GM12878 (cell line): Measurements from ENCODE around the gene CMBL. TPM values are rescaled to one million over a fixed set of nuclear protein-coding genes. Genes with fewer than 3 reads are reported as not detected.

ENCODE experiments used
- ATAC-seq: fragments of 200-7000 bp; cut with Tn5 transposase; 3 replicates; pipeline ENCODE4 v1.9.1; 2020; ENCODE audit warnings: mild to moderate bottlenecking, moderate library complexity
- BruUV-seq: library from RNA; stranded (reverse); fragments of 400-500 nt; replicated peaks from 2 replicates; lab custom pipeline; 2021; lab: Mats Ljungman, UMichigan
- CTCF ChIA-PET: fragments of 300-600 bp; sonication (Branson Sonifier 250); formaldehyde crosslinking; extraction: SDS; loops from one replicate; lab custom pipeline; 2021; ENCODE audit warnings: inconsistent platforms; lab: Yijun Ruan, JAX
- POLR2A ChIA-PET: fragments of 350-600 bp; formaldehyde crosslinking; extraction: SDS; loops from one replicate; lab custom pipeline; 2021; ENCODE audit warnings: inconsistent platforms; lab: Charles Lee
- RAD21 ChIA-PET: fragments of 300-600 bp; sonication (Branson Sonifier 250); formaldehyde crosslinking; loops from one replicate; lab custom pipeline; 2023; ENCODE audit warnings: antibody characterized with exemption; ENCODE audit not compliant: unreplicated experiment; lab: Charles Lee
- SMC1A ChIA-PET: fragments of 300-600 bp; sonication (Branson Sonifier 250); formaldehyde crosslinking; loops from one replicate; lab custom pipeline; 2023; ENCODE audit not compliant: unreplicated experiment, uncharacterized antibody; lab: Charles Lee
- DNase-seq: peaks from one replicate; pipeline ENCODE4 v3.0.0-alpha.2; 2011; ENCODE audit warnings: low read depth, low spot score
- FAIRE-seq: peaks from 3 replicates; lab custom pipeline; 2011; peaks lifted over from hg19 to GRCh38; lab: Jason Lieb, UNC
- H2AFZ ChIP-seq: 2 replicates; pipeline ENCODE4 v1.6.0; 2011; ENCODE audit warnings: low read depth, low read length, control low read depth; ENCODE audit not compliant: control insufficient read depth
- H3K27ac ChIP-seq: 2 replicates; pipeline ENCODE4 v1.5.1; 2011; ENCODE audit warnings: control low read depth; ENCODE audit not compliant: control insufficient read depth, insufficient read depth
- H3K27me3 ChIP-seq, 2 experiments: replicated peaks in 1 of 2; 2 replicates each; pipeline versions ENCODE4 v1.6.0 to v1.6.1; 2011; ENCODE audit warnings: low read length in 1 of 2; ENCODE audit not compliant: control insufficient read depth in 2 of 2, insufficient read depth in 2 of 2
- H3K36me3 ChIP-seq, 2 experiments: 2 replicates each; pipeline ENCODE4 v1.5.1; 2011; ENCODE audit warnings: low read length in 1 of 2; ENCODE audit not compliant: control insufficient read depth in 2 of 2, insufficient read depth in 2 of 2
- H3K4me1 ChIP-seq: 2 replicates; pipeline ENCODE4 v1.6.1; 2011; ENCODE audit warnings: mild to moderate bottlenecking, low read length, moderate library complexity, mixed read lengths; ENCODE audit not compliant: control insufficient read depth, insufficient read depth
- H3K4me2 ChIP-seq: 2 replicates; pipeline ENCODE4 v1.6.0; 2011; ENCODE audit warnings: control low read depth; ENCODE audit not compliant: control insufficient read depth, insufficient read depth
- H3K4me3 ChIP-seq: fragments of 200-600 bp; sonication (generic); 2 replicates; pipeline ENCODE4 v1.5.1; 2016
- H3K79me2 ChIP-seq: 2 replicates; pipeline ENCODE4 v1.6.0; 2011; ENCODE audit warnings: low read length; ENCODE audit not compliant: control insufficient read depth, insufficient read depth
- H3K9ac ChIP-seq: 2 replicates; pipeline ENCODE4 v1.8.0; 2011; ENCODE audit warnings: low read length, control low read depth, mixed read lengths; ENCODE audit not compliant: control insufficient read depth, insufficient read depth
- H3K9me3 ChIP-seq: replicated peaks from 3 replicates; pipeline ENCODE4 v1.5.1; 2011; ENCODE audit warnings: mild to moderate bottlenecking, low read length; ENCODE audit not compliant: control insufficient read depth, insufficient read depth
- H4K20me1 ChIP-seq: 2 replicates; pipeline ENCODE4 v1.6.0; 2011; ENCODE audit not compliant: control insufficient read depth, insufficient read depth
- BCL11A ChIP-seq: IDR thresholded peaks from 2 replicates; pipeline ENCODE4 v1.6.1; 2011; ENCODE audit warnings: low read depth, low read length
- CHD2 ChIP-seq: IDR thresholded peaks from 2 replicates; pipeline ENCODE4 v1.6.1; 2011; ENCODE audit warnings: low read depth, low read length, improper control_type of control experiment, borderline replicate concordance
- E4F1 ChIP-seq: fragments of 450-650 bp; IDR thresholded peaks from 2 replicates; pipeline ENCODE4 v1.6.1; 2018; ENCODE audit warnings: borderline replicate concordance, mild to moderate bottlenecking; ENCODE audit not compliant: partially characterized antibody
- EGR1 ChIP-seq, 2 experiments: IDR thresholded peaks; 1 replicate in 1 of 2; 2 replicates in 1 of 2; pipeline ENCODE4 v1.6.1; 2011 to 2012; ENCODE audit warnings: low read depth in 2 of 2, low read length in 2 of 2, borderline replicate concordance in 1 of 2, mild to moderate bottlenecking in 1 of 2, moderate library complexity in 1 of 2
- IKZF2 ChIP-seq, 2 experiments: fragments of 450-650 bp; IDR thresholded peaks; 2 replicates each; pipeline ENCODE4 v1.6.1; 2017; ENCODE audit warnings: mild to moderate bottlenecking in 2 of 2, moderate library complexity in 2 of 2
- JUNB ChIP-seq: IDR thresholded peaks from 2 replicates; pipeline ENCODE4 v1.6.1; 2016; ENCODE audit warnings: antibody characterized with exemption, mild to moderate bottlenecking
- MXI1 ChIP-seq: fragments of 150-350 bp; IDR thresholded peaks from 2 replicates; pipeline ENCODE4 v1.6.1; 2011; ENCODE audit warnings: low read depth, mild to moderate bottlenecking, inconsistent platforms, low read length, improper control_type of control experiment
- NFIC ChIP-seq: IDR thresholded peaks from 2 replicates; pipeline ENCODE4 v1.6.1; 2012; ENCODE audit warnings: low read depth, mild to moderate bottlenecking, inconsistent platforms, low read length, moderate library complexity
- NRF1 ChIP-seq: conservative IDR thresholded peaks from 2 replicates; pipeline ENCODE4 v1.6.1; 2011; ENCODE audit warnings: mild to moderate bottlenecking, low read depth, low read length, improper control_type of control experiment
- POLR2AphosphoS5 ChIP-seq: IDR thresholded peaks from 2 replicates; pipeline ENCODE4 v1.6.1; 2011; ENCODE audit warnings: mild to moderate bottlenecking, low read length, inconsistent platforms
- RBBP5 ChIP-seq: fragments of 200-600 bp; sonication (generic); conservative IDR thresholded peaks from 2 replicates; pipeline ENCODE4 v1.6.1; 2016
- TBL1XR1 ChIP-seq: IDR thresholded peaks from 2 replicates; pipeline ENCODE4 v1.6.1; 2012; ENCODE audit warnings: low read depth, low read length, improper control_type of control experiment
- ZBTB11 ChIP-seq: fragments of 450-650 bp; formaldehyde crosslinking; IDR thresholded peaks from 2 replicates; pipeline ENCODE4 v1.5.0; 2022; ENCODE audit warnings: mild to moderate bottlenecking, missing genetic modification characterization
- WGBS: methylation state at CpG from one replicate; pipeline ENCODE4 v1.1.6; 2016; ENCODE audit warnings: low lambda C conversion rate; ENCODE audit not compliant: insufficient replicate concordance, insufficient coverage; ENCODE audit errors: missing lambda C conversion rate; 5-methylcytosine and 5-hydroxymethylcytosine counted together
- in situ Hi-C: fragments of 300-500 bp; cut with MboI; formaldehyde crosslinking; loops from 9 replicates; pipeline ENCODE4 v1.14.3; 2018; ENCODE audit warnings: mixed read lengths
- intact Hi-C: fragments of 100-400 bp; cut with micrococcal nuclease; formaldehyde crosslinking; loops from one replicate; pipeline ENCODE4 v1.14.2; 2022; ENCODE audit not compliant: unreplicated experiment
- polyA plus RNA-seq, 11 experiments: library from polyadenylated mRNA; depleted of rRNA in 4 of 11; unstranded in 6 of 11; stranded (reverse) in 5 of 11; fragments of >200 nt; fragmentation: Nextera tagmentation in 4 of 11; fragmentation: Illumina TruSeq in 1 of 11; extraction: Ambion mirVana in 4 of 11; extraction: Trizol in 1 of 11; gene quantifications; 1 replicate in 1 of 11; 2 replicates in 10 of 11; pipeline versions ENCODE4 v1.2.1 to v1.2.3, GENCODE V29; 2011 to 2016; ENCODE audit warnings: inconsistent platforms in 2 of 11, missing spikeins in 2 of 11, low read depth in 1 of 11
- total RNA-seq, 4 experiments: library from RNA; depleted of rRNA in 3 of 4; stranded (reverse); fragments of >200 nt in 3 of 4; fragmentation: Illumina TruSeq in 1 of 4; extraction: Trizol in 1 of 4; gene quantifications; 2 replicates each; pipeline versions ENCODE4 v1.2.1 to v1.2.3, GENCODE V29; 2013 to 2021
- TF ChIP-seq, protein P1 (sequence below): IDR thresholded peaks from 2 replicates; pipeline ENCODE4 v1.6.1; 2011; ENCODE audit warnings: borderline replicate concordance, low read depth, mild to moderate bottlenecking, moderate library complexity, low read length; ENCODE audit not compliant: insufficient read depth, poor library complexity, severe bottlenecking

CMBL gene
- total and polyA plus RNA-seq, 10 of the 15 experiments (the other 5 are each of a cell fraction or from before 2014, with no cell fraction given): 1.8 to 15.6 (median 7.5) TPM

DNA sequence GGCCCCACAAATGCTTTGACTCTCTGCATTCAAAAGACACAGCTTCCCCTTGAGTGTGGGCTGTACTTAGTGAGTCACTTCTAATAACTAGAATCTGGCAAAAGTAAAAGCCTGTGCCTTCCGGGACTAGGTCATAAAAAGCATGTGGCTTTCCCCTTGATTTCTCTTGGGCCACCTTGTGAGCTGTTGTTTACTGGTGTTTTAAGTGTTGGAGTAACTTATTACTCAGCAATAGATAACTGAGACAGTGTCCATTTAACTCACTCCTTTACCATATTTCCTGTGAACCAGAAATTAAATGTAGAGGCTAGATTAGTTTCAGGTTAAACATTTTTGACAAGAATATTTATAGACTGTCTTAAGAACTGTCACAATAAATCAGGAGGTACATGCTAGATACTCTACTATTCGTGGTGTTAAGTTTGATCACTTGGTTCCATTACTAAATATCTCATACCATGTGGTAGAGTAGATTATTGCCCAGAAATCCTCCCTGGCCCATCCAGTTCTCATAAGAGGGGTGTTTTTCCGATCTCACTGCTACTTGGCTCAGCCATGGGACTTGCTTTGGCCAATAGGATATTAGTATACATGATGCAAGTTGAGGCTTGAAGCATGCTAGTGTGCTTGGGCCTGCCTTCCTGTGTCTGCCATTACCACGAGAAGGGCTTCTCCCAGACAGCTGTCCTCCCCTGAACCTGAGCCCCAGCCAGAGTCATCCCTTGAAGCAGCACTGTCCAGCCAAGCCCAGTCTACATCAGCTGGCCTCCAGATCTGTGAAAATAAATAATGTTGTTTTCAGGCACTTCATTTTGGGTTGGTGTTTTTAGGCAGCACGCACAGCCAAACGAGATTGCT lies 10.4 kb upstream of the CMBL start:
- SMC1A ChIA-PET: no interaction called here
- no TSS peak for BruUV-seq

More for the DNA sequence above, 10.4 kb upstream of the CMBL start:
- Histone ChIP-seq H3K4me2 (no peak overlapping the region), H3K36me3 (no peaks in the 10 kb centered on the region), H2AFZ (no peak overlapping the region), H3K4me1 (no peaks in the 10 kb centered on the region), H3K4me3 (no peak overlapping the region), H4K20me1 (no peaks in the 10 kb centered on the region), H3K27ac (no peak overlapping the region), H3K9ac (no peak overlapping the region), H3K9me3 (no peaks in the 10 kb centered on the region; the same call in 2 of the 3 replicates), H3K27me3 (no peaks in the 10 kb centered on the region), H3K79me2 (no peaks in the 10 kb centered on the region)
- CTCF ChIA-PET: interaction anchor here (1.2 kb wide), 1 partner anchor 46 kb away, joined by 3 read pairs; no protein-coding TSS in a partner anchor
- WGBS: 50% methylated on average over 6 of the region's 6 CpGs
- ATAC-seq (peak; percentile 77), FAIRE-seq (no peak), DNase-seq (peak; percentile 20)
- intact Hi-C loops (no loop called here), in situ Hi-C loops (no loop called here)
- POLR2A ChIA-PET: no interaction called here
- RAD21 ChIA-PET: no interaction called here
- TF ChIP-seq RBBP5: no peak
- no peak for TF ChIP-seq CHD2
- no peak for TF ChIP-seq JUNB
- TF ChIP-seq ZBTB11 (CRISPR knock-in tag): no peak
- TF ChIP-seq BCL11A: no peak
- no peak for TF ChIP-seq NFIC
- TF ChIP-seq IKZF2 (IDR thresholded peaks at IDR 0.05): no peak
- no peak for TF ChIP-seq TBL1XR1
- TF ChIP-seq, protein P1, sequence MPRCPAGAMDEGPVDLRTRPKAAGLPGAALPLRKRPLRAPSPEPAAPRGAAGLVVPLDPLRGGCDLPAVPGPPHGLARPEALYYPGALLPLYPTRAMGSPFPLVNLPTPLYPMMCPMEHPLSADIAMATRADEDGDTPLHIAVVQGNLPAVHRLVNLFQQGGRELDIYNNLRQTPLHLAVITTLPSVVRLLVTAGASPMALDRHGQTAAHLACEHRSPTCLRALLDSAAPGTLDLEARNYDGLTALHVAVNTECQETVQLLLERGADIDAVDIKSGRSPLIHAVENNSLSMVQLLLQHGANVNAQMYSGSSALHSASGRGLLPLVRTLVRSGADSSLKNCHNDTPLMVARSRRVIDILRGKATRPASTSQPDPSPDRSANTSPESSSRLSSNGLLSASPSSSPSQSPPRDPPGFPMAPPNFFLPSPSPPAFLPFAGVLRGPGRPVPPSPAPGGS: no peak
- no peak for TF ChIP-seq NRF1
- no peak for TF ChIP-seq MXI1
- no peak for TF ChIP-seq EGR1 (IDR thresholded peaks at IDR 0.05; ENCODE audit: borderline replicate concordance in 1 of 2, low read depth in 2 of 2, low read length in 2 of 2)
- TF ChIP-seq E4F1: no peak
- TF ChIP-seq POLR2AphosphoS5: no peak
- TF ChIP-seq, all 136 proteins: peak for 0
